HepG2 (cell line): ENCODE measurements around the gene CCDC106. TPM values are rescaled to one million over a fixed set of nuclear protein-coding genes. Genes with fewer than 3 reads are reported as not detected.

Experiments used
- ELF1 ChIP-seq: sonication (generic); formaldehyde crosslinking; IDR thresholded peaks from 2 replicates; pipeline ENCODE4 v1.4.0; 2020; ENCODE audit warnings: missing genetic modification reagents
- ETV5 ChIP-seq: IDR thresholded peaks from 2 replicates; pipeline ENCODE4 v1.6.1; 2018; ENCODE audit warnings: missing biosample characterization, missing genetic modification reagents, inconsistent platforms, borderline replicate concordance
- FOXC1 ChIP-seq: sonication (generic); formaldehyde crosslinking; IDR thresholded peaks from 2 replicates; pipeline ENCODE4 v1.8.0; 2022; ENCODE audit warnings: mild to moderate bottlenecking, missing genetic modification reagents, borderline replicate concordance
- HNRNPLL ChIP-seq: fragments of 200-400 bp; formaldehyde crosslinking; IDR thresholded peaks from 2 replicates; pipeline ENCODE4 v1.6.1; 2017; ENCODE audit warnings: mild to moderate bottlenecking, low read depth, low read length; ENCODE audit not compliant: poor library complexity, severe bottlenecking
- IKZF4 ChIP-seq: sonication (generic); formaldehyde crosslinking; IDR thresholded peaks from 2 replicates; pipeline ENCODE4 v1.5.1; 2020; ENCODE audit warnings: borderline replicate concordance, mild to moderate bottlenecking, low read depth, missing genetic modification reagents; ENCODE audit errors: not compliant biosample characterization
- IRF2 ChIP-seq: IDR thresholded peaks from 2 replicates; pipeline ENCODE4 v1.6.1; 2018; ENCODE audit warnings: missing genetic modification reagents, missing compliant biosample characterization
- KDM3A ChIP-seq: IDR thresholded peaks from 2 replicates; pipeline ENCODE4 v1.6.1; 2018; ENCODE audit warnings: low read depth, missing compliant biosample characterization
- KDM6A ChIP-seq: IDR thresholded peaks from 2 replicates; pipeline ENCODE4 v1.6.1; 2016; ENCODE audit warnings: low read depth
- MATR3 ChIP-seq: sonication (generic); formaldehyde crosslinking; IDR thresholded peaks from 2 replicates; pipeline ENCODE4 v1.4.0; 2020; ENCODE audit warnings: missing genetic modification reagents
- MEF2D ChIP-seq: sonication (generic); formaldehyde crosslinking; IDR thresholded peaks from 2 replicates; pipeline ENCODE4 v1.5.1; 2020; ENCODE audit warnings: mild to moderate bottlenecking, missing genetic modification reagents
- POLR2AphosphoS5 ChIP-seq: IDR thresholded peaks from 2 replicates; pipeline ENCODE4 v1.6.1; 2012; ENCODE audit warnings: low read depth, low read length
- POLR2G ChIP-seq: fragments of 200-400 bp; formaldehyde crosslinking; IDR thresholded peaks from 2 replicates; pipeline ENCODE4 v1.6.1; 2018; ENCODE audit warnings: mild to moderate bottlenecking, low read depth, low read length, moderate library complexity
- RBM39 ChIP-seq: fragments of 200-400 bp; formaldehyde crosslinking; IDR thresholded peaks from one replicate; pipeline ENCODE4 v1.6.1; 2018; ENCODE audit warnings: antibody characterized with exemption, mild to moderate bottlenecking, low read depth, low read length; ENCODE audit not compliant: poor library complexity, severe bottlenecking
- SMAD3 ChIP-seq: sonication (generic); formaldehyde crosslinking; IDR thresholded peaks from 2 replicates; pipeline ENCODE4 v1.4.0; 2020; ENCODE audit warnings: missing genetic modification reagents
- SMYD3 ChIP-seq: sonication (generic); formaldehyde crosslinking; IDR thresholded peaks from 2 replicates; pipeline ENCODE4 v1.8.1; 2023; ENCODE audit warnings: mild to moderate bottlenecking, missing genetic modification reagents
- TARDBP ChIP-seq: sonication (generic); formaldehyde crosslinking; IDR thresholded peaks from 2 replicates; pipeline ENCODE4 v1.8.0; 2022; ENCODE audit warnings: mild to moderate bottlenecking, missing genetic modification reagents
- TBL1XR1 ChIP-seq: fragments of 150-350 bp; IDR thresholded peaks from 2 replicates; pipeline ENCODE4 v1.6.1; 2014; ENCODE audit warnings: borderline replicate concordance, low read length; ENCODE audit not compliant: partially characterized antibody
- ZFP36L2 ChIP-seq: sonication (generic); formaldehyde crosslinking; IDR thresholded peaks from 2 replicates; pipeline ENCODE4 v1.4.0; 2020; ENCODE audit warnings: missing genetic modification reagents
- ZNF230 ChIP-seq: sonication (generic); formaldehyde crosslinking; IDR thresholded peaks from 2 replicates; pipeline ENCODE4 v1.4.0; 2020; ENCODE audit warnings: mild to moderate bottlenecking, missing genetic modification reagents
- ZNF598 ChIP-seq: sonication (generic); formaldehyde crosslinking; IDR thresholded peaks from 2 replicates; pipeline ENCODE4 v1.5.1; 2020; ENCODE audit warnings: mild to moderate bottlenecking, missing genetic modification reagents, borderline replicate concordance
- ZNF614 ChIP-seq: IDR thresholded peaks from 2 replicates; pipeline ENCODE4 v1.6.1; 2018; ENCODE audit warnings: missing biosample characterization, missing genetic modification reagents, inconsistent platforms, borderline replicate concordance
- polyA plus RNA-seq, 8 experiments: library from polyadenylated mRNA; depleted of rRNA in 3 of 8; stranded (reverse) in 7 of 8; unstranded in 1 of 8; fragments of >200 nt; fragmentation: Illumina TruSeq in 4 of 8; extraction: Trizol in 4 of 8; gene quantifications; 2 replicates each; pipeline versions ENCODE4 v1.2.1 to v1.2.3, GENCODE V29; 2011 to 2016; ENCODE audit warnings: low read depth in 4 of 8, missing spikeins in 1 of 8, mixed read lengths in 1 of 8; ENCODE audit not compliant: insufficient read depth in 1 of 8
- total RNA-seq, 5 experiments: library from RNA; depleted of rRNA; stranded (reverse); fragments of >200 nt; fragmentation: Illumina TruSeq; extraction: Trizol; gene quantifications; 2 replicates each; pipeline ENCODE4 v1.2.3, GENCODE V29; 2016; ENCODE audit warnings: low read depth in 1 of 5
- TF ChIP-seq, protein P1 (sequence below): conservative IDR thresholded peaks from 2 replicates; pipeline ENCODE4 v1.6.1; 2018; ENCODE audit warnings: missing genetic modification reagents
- TF ChIP-seq, protein P2 (sequence below): sonication (generic); formaldehyde crosslinking; IDR thresholded peaks from 2 replicates; pipeline ENCODE4 v1.4.0; 2020; ENCODE audit warnings: missing genetic modification reagents, mild to moderate bottlenecking, borderline replicate concordance
- TF ChIP-seq, protein P3 (sequence below): IDR thresholded peaks from 2 replicates; pipeline ENCODE4 v1.6.1; 2016; ENCODE audit warnings: low read depth
- TF ChIP-seq, protein P4 (sequence below): sonication (generic); formaldehyde crosslinking; IDR thresholded peaks from 2 replicates; pipeline ENCODE4 v1.8.1; 2023; ENCODE audit warnings: mild to moderate bottlenecking, missing genetic modification reagents

Gene CCDC106
- total and polyA plus RNA-seq, 2 of the 13 experiments (the other 11 are each of a cell fraction or from before 2014, with no cell fraction given), result 4.7 to 8.8 TPM

DNA sequence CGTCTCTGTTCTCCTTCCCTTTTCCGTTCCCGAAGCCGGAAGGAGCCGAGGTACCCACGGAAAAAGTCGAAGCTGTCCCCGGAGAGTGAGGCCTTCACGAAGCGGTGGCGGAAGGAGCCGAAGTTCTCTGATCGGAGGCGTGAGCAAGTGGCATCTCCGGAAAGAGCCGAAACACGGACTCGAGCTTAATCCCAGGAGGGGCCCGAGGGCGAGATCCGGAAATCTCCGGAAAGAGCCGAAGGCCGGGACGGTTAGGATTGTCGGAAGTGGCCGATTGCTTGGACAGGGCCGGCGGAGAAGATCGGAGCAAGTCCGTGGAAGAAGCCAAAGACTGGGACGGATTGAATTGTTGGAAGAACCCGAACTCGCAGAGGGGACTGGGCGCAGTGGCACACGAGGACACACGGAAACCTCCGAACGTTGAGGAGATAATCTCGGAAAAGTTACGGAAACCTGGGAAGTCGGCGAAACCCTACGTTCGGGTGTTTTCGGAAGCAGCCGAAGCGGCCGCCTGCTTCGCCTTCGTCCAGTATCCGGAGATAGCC lies 6.4 kb downstream of the CCDC106 start (continued):
- TF ChIP-seq, protein P1, sequence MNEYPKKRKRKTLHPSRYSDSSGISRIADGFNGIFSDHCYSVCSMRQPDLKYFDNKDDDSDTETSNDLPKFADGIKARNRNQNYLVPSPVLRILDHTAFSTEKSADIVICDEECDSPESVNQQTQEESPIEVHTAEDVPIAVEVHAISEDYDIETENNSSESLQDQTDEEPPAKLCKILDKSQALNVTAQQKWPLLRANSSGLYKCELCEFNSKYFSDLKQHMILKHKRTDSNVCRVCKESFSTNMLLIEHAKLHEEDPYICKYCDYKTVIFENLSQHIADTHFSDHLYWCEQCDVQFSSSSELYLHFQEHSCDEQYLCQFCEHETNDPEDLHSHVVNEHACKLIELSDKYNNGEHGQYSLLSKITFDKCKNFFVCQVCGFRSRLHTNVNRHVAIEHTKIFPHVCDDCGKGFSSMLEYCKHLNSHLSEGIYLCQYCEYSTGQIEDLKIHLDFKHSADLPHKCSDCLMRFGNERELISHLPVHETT (CRISPR knock-in tag), result 0 out of 2 replicates have a peak, but pooled peaks have one; percentile 6
- TF ChIP-seq ZNF230 (CRISPR knock-in tag), result no peak
- TF ChIP-seq ZFP36L2, result 0 out of 2 replicates have a peak, but pooled peaks have one; percentile 10
- TF ChIP-seq ZNF614 (CRISPR knock-in tag), result no peak
- TF ChIP-seq ETV5, result peak; percentile 66; the same call in 1 of the 2 replicates
- no peak for TF ChIP-seq MATR3 (CRISPR knock-in tag)
- TF ChIP-seq FOXC1 (CRISPR knock-in tag), result no peak; the same call in 1 of the 2 replicates
- no peak; the same call in none of the 2 replicates for TF ChIP-seq POLR2AphosphoS5
- no peak for TF ChIP-seq RBM39
- TF ChIP-seq POLR2G, result peak; percentile 14
- TF ChIP-seq ZNF598 (CRISPR knock-in tag), result no peak
- TF ChIP-seq TBL1XR1, result peak; percentile 1
- peak; percentile 3; the same call in 1 of the 2 replicates for TF ChIP-seq TARDBP (CRISPR knock-in tag)
- TF ChIP-seq, protein P2, sequence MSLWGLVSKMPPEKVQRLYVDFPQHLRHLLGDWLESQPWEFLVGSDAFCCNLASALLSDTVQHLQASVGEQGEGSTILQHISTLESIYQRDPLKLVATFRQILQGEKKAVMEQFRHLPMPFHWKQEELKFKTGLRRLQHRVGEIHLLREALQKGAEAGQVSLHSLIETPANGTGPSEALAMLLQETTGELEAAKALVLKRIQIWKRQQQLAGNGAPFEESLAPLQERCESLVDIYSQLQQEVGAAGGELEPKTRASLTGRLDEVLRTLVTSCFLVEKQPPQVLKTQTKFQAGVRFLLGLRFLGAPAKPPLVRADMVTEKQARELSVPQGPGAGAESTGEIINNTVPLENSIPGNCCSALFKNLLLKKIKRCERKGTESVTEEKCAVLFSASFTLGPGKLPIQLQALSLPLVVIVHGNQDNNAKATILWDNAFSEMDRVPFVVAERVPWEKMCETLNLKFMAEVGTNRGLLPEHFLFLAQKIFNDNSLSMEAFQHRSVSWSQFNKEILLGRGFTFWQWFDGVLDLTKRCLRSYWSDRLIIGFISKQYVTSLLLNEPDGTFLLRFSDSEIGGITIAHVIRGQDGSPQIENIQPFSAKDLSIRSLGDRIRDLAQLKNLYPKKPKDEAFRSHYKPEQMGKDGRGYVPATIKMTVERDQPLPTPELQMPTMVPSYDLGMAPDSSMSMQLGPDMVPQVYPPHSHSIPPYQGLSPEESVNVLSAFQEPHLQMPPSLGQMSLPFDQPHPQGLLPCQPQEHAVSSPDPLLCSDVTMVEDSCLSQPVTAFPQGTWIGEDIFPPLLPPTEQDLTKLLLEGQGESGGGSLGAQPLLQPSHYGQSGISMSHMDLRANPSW (CRISPR knock-in tag), result no peak
- peak; percentile 1; the same call in 1 of the 2 replicates for TF ChIP-seq IRF2
- peak; percentile 19 for TF ChIP-seq HNRNPLL
- TF ChIP-seq MEF2D, result peak; percentile 5; the same call in 1 of the 2 replicates
- TF ChIP-seq, protein P3, sequence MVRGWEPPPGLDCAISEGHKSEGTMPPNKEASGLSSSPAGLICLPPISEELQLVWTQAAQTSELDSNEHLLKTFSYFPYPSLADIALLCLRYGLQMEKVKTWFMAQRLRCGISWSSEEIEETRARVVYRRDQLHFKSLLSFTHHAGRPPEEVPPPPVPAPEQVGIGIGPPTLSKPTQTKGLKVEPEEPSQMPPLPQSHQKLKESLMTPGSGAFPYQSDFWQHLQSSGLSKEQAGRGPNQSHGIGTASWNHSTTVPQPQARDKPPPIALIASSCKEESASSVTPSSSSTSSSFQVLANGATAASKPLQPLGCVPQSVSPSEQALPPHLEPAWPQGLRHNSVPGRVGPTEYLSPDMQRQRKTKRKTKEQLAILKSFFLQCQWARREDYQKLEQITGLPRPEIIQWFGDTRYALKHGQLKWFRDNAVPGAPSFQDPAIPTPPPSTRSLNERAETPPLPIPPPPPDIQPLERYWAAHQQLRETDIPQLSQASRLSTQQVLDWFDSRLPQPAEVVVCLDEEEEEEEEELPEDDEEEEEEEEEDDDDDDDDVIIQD (CRISPR knock-in tag), result no peak; the same call in 1 of the 2 replicates
- TF ChIP-seq SMYD3 (CRISPR knock-in tag), result no peak
- TF ChIP-seq SMAD3, result 0 out of 2 replicates have a peak, but pooled peaks have one; percentile 60
- TF ChIP-seq IKZF4 (CRISPR knock-in tag), result no peak
- TF ChIP-seq ELF1, result peak; percentile 82
- no peak for TF ChIP-seq KDM6A (CRISPR knock-in tag)
- TF ChIP-seq, protein P4, sequence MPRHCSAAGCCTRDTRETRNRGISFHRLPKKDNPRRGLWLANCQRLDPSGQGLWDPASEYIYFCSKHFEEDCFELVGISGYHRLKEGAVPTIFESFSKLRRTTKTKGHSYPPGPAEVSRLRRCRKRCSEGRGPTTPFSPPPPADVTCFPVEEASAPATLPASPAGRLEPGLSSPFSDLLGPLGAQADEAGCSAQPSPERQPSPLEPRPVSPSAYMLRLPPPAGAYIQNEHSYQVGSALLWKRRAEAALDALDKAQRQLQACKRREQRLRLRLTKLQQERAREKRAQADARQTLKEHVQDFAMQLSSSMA, result no peak
- TF ChIP-seq KDM3A, result no peak
